H9 (cell line): ENCODE measurements around the gene KCNJ15. TPM values are rescaled to one million over a fixed set of nuclear protein-coding genes. Genes with fewer than 3 reads are reported as not detected.

Experiments used
- DNase-seq: peaks from one replicate; pipeline ENCODE4 v3.0.0-alpha.2; 2017
- H2AFZ ChIP-seq: one replicate; pipeline ENCODE4 v1.6.1; 2013; ENCODE audit warnings: mild to moderate bottlenecking, low read length, control low read depth, moderate library complexity
- H2AK5ac ChIP-seq: 2 replicates; pipeline ENCODE4 v1.6.1; 2013; ENCODE audit warnings: low read length, control low read depth, mixed read lengths; ENCODE audit not compliant: insufficient read length
- H2BK120ac ChIP-seq: one replicate; pipeline ENCODE4 v1.6.1; 2013; ENCODE audit warnings: low read depth, mild to moderate bottlenecking, low read length, control low read depth, inconsistent platforms; ENCODE audit not compliant: poor library complexity, severe bottlenecking
- H2BK12ac ChIP-seq: 2 replicates; pipeline ENCODE4 v1.6.1; 2013; ENCODE audit warnings: low read length, control low read depth, mixed read lengths, low read depth; ENCODE audit not compliant: insufficient read length
- H2BK15ac ChIP-seq: 2 replicates; pipeline ENCODE4 v1.6.1; 2013; ENCODE audit warnings: low read depth, low read length, control low read depth
- H2BK20ac ChIP-seq: one replicate; pipeline ENCODE4 v1.6.1; 2013; ENCODE audit warnings: low read depth, mild to moderate bottlenecking, low read length, control low read depth, inconsistent platforms; ENCODE audit not compliant: poor library complexity, severe bottlenecking
- H2BK5ac ChIP-seq: 2 replicates; pipeline ENCODE4 v1.6.1; 2013; ENCODE audit warnings: low read length, control low read depth, mixed read lengths; ENCODE audit not compliant: insufficient read length
- H3K14ac ChIP-seq: 2 replicates; pipeline ENCODE4 v1.6.1; 2013; ENCODE audit warnings: low read length, control low read depth; ENCODE audit not compliant: insufficient read depth
- H3K18ac ChIP-seq: 2 replicates; pipeline ENCODE4 v1.6.1; 2013; ENCODE audit warnings: low read depth, mild to moderate bottlenecking, mixed read lengths, low read length, control low read depth; ENCODE audit not compliant: insufficient read length
- H3K23ac ChIP-seq: 2 replicates; pipeline ENCODE4 v1.6.1; 2013; ENCODE audit warnings: low read length, control low read depth, mixed read lengths, low read depth; ENCODE audit not compliant: insufficient read length
- H3K23me2 ChIP-seq: 2 replicates; pipeline ENCODE4 v1.6.1; 2013; ENCODE audit warnings: low read depth, mild to moderate bottlenecking, mixed read lengths, low read length, control low read depth; ENCODE audit not compliant: insufficient read length, poor library complexity, severe bottlenecking
- H3K27ac ChIP-seq: 2 replicates; pipeline ENCODE4 v1.5.1; 2013; ENCODE audit warnings: low read length, control low read depth, mixed read lengths, low read depth; ENCODE audit not compliant: insufficient read length
- H3K27me3 ChIP-seq: 2 replicates; pipeline ENCODE4 v1.6.1; 2013; ENCODE audit warnings: low read length, control low read depth, inconsistent platforms; ENCODE audit not compliant: insufficient read depth
- H3K4ac ChIP-seq: 2 replicates; pipeline ENCODE4 v1.6.1; 2013; ENCODE audit warnings: low read depth, mild to moderate bottlenecking, control low read depth, inconsistent platforms, low read length, moderate library complexity
- H3K4me1 ChIP-seq: 2 replicates; pipeline ENCODE4 v1.6.1; 2013; ENCODE audit warnings: low read length, control low read depth, inconsistent platforms; ENCODE audit not compliant: insufficient read depth
- H3K4me2 ChIP-seq: 2 replicates; pipeline ENCODE4 v1.6.1; 2013; ENCODE audit warnings: low read length, control low read depth, mixed read lengths; ENCODE audit not compliant: insufficient read length, insufficient read depth
- H3K56ac ChIP-seq: 2 replicates; pipeline ENCODE4 v1.6.1; 2013; ENCODE audit warnings: low read depth, mild to moderate bottlenecking, mixed read lengths, low read length, control low read depth; ENCODE audit not compliant: insufficient read length
- H3K79me1 ChIP-seq: 2 replicates; pipeline ENCODE4 v1.6.1; 2013; ENCODE audit warnings: low read depth, mild to moderate bottlenecking, moderate library complexity, low read length, control low read depth, inconsistent platforms; ENCODE audit not compliant: insufficient read depth, poor library complexity, severe bottlenecking
- H3K79me2 ChIP-seq: 2 replicates; pipeline ENCODE4 v1.6.1; 2013; ENCODE audit warnings: low read length, control low read depth, inconsistent platforms; ENCODE audit not compliant: insufficient read depth
- H3K9ac ChIP-seq: 2 replicates; pipeline ENCODE4 v1.6.1; 2013; ENCODE audit warnings: low read length, control low read depth, mixed read lengths; ENCODE audit not compliant: insufficient read length; ENCODE audit errors: extremely low read depth
- H3K9me3 ChIP-seq: one replicate; pipeline ENCODE4 v1.6.1; 2013; ENCODE audit warnings: low read depth, low read length, inconsistent platforms; ENCODE audit not compliant: control insufficient read depth
- H3T11ph ChIP-seq: one replicate; pipeline ENCODE4 v1.6.1; 2013; ENCODE audit warnings: mild to moderate bottlenecking, low read length, control low read depth, inconsistent platforms
- H4K20me1 ChIP-seq: one replicate; pipeline ENCODE4 v1.6.1; 2013; ENCODE audit not compliant: control insufficient read depth, insufficient read length, insufficient read depth
- H4K5ac ChIP-seq: 2 replicates; pipeline ENCODE4 v1.6.1; 2013; ENCODE audit warnings: low read depth, mild to moderate bottlenecking, mixed read lengths, low read length, control low read depth; ENCODE audit not compliant: insufficient read length
- H4K8ac ChIP-seq: replicated peaks from 2 replicates; pipeline ENCODE4 v1.6.1; 2013; ENCODE audit warnings: low read length, control low read depth, mixed read lengths, low read depth; ENCODE audit not compliant: insufficient read length
- H4K91ac ChIP-seq: 2 replicates; pipeline ENCODE4 v1.6.1; 2013; ENCODE audit warnings: low read depth, mild to moderate bottlenecking, moderate library complexity, mixed read lengths, low read length, control low read depth; ENCODE audit not compliant: insufficient read length
- H3K27ac Mint-ChIP-seq, 3 experiments: 2 replicates in 2 of 3; 3 replicates in 1 of 3; pipeline ENCODE4 v1.8.0; 2020 to 2021; ENCODE audit warnings: mixed read lengths in 3 of 3, mild to moderate bottlenecking in 1 of 3, moderate library complexity in 1 of 3
- H3K27me3 Mint-ChIP-seq: 2 replicates; pipeline ENCODE4 v1.8.0; 2021; ENCODE audit warnings: low read depth, mild to moderate bottlenecking, moderate library complexity, mixed read lengths
- H3K36me3 Mint-ChIP-seq, 3 experiments: 2 replicates in 2 of 3; 3 replicates in 1 of 3; pipeline ENCODE4 v1.8.0; 2020 to 2021; ENCODE audit warnings: low read depth in 3 of 3, mixed read lengths in 3 of 3; ENCODE audit not compliant: insufficient read depth in 1 of 3
- H3K4me1 Mint-ChIP-seq, 2 experiments: 2 replicates each; pipeline ENCODE4 v1.8.0; 2020; ENCODE audit warnings: mixed read lengths in 2 of 2
- H3K4me3 Mint-ChIP-seq, 2 experiments: 2 replicates in 1 of 2; 3 replicates in 1 of 2; pipeline ENCODE4 v1.8.0; 2020 to 2021; ENCODE audit warnings: mild to moderate bottlenecking in 2 of 2, mixed read lengths in 2 of 2, moderate library complexity in 1 of 2
- H3K9me3 Mint-ChIP-seq, 2 experiments: 2 replicates in 1 of 2; 3 replicates in 1 of 2; pipeline ENCODE4 v1.8.0; 2020; ENCODE audit warnings: mild to moderate bottlenecking in 2 of 2, mixed read lengths in 2 of 2, moderate library complexity in 1 of 2
- WGBS: extraction: QIAGEN DNeasy Blood & Tissue Kit; methylation state at CpG from one replicate; pipeline ENCODE4 v1.1.7; 2013; ENCODE audit warnings: missing lambda C conversion rate, low lambda C conversion rate, mixed read lengths; ENCODE audit not compliant: insufficient read length; ENCODE audit errors: extremely low coverage; 5-methylcytosine and 5-hydroxymethylcytosine counted together
- total RNA-seq: library from RNA; stranded (reverse); gene quantifications from 2 replicates; pipeline ENCODE4 v1.2.1, GENCODE V29; 2021
- TF ChIP-seq, protein P1 (sequence below): fragments of 200-600 bp; sonication (generic); conservative IDR thresholded peaks from 3 replicates; pipeline ENCODE4 v1.8.0; 2021; ENCODE audit warnings: antibody characterized with exemption, mild to moderate bottlenecking

KCNJ15 gene
- total RNA-seq, 1 experiment from 2014 or later, result not detected

DNA sequence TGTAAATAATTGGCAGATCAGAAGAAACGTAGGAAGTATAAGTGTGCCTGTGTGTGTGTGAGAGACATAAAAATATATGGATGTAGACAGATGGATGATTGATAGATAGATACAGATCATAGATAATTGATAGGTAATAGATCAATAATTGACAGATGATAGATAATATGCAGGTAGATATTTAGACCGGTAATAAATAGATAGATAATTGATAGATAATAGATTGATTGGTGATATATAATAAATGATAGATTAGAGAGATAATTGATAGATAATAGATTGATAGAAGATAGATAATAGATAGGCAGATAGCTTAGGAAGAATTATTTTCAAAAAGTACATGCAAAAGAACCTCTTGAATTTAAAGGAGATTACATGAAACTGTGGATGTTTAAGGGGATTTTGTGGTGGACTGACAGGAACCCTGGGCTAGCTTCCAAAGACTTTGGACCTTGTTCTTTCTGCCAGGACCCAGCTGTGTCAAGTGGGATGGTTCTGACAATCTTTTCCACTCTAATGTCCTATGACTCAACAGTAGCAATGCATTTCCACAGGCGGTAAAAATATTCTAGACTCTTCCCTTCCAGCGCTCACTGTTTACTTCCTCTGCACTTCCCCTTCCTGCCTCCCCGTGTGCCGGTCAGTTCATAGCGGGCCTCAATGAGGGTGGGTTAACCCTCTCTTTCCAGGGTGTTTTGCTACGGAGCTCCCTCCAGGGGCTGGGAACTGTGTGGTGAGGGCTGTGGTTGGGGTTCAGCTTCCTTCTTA, 39.4 kb downstream of the KCNJ15 start:
- no peak overlapping the region for H2AFZ ChIP-seq
- no peak overlapping the region for H3K18ac ChIP-seq
- no peak overlapping the region for H3K27ac ChIP-seq
- no peak overlapping the region for H2BK120ac ChIP-seq
- no peak overlapping the region for H3K23ac ChIP-seq
- no peak overlapping the region for H2AK5ac ChIP-seq
- H4K20me1 ChIP-seq, result no peaks in the 10 kb centered on the region
- H3K4me2 ChIP-seq, result no peak overlapping the region
- no peak overlapping the region for H3K14ac ChIP-seq
- H4K91ac ChIP-seq, result no peak overlapping the region
- Mint-ChIP-seq H3K4me3 (no peak overlapping the region), H3K9me3 (no peaks in the 10 kb centered on the region), H3K36me3 (no peaks in the 10 kb centered on the region), H3K27ac (no peak overlapping the region), H3K27me3 (no peaks in the 10 kb centered on the region; the same call in none of the 2 replicates), H3K4me1 (peaks cover 18% of the 10 kb centered on the region in 2 experiments)
- no peak overlapping the region for H4K5ac ChIP-seq
- H3K27me3 ChIP-seq, result no peaks in the 10 kb centered on the region; the same call in 1 of the 2 replicates
- no peaks in the 10 kb centered on the region for H3K79me2 ChIP-seq
- no peak overlapping the region for H2BK15ac ChIP-seq
- no peak for DNase-seq
- TF ChIP-seq, protein P1, sequence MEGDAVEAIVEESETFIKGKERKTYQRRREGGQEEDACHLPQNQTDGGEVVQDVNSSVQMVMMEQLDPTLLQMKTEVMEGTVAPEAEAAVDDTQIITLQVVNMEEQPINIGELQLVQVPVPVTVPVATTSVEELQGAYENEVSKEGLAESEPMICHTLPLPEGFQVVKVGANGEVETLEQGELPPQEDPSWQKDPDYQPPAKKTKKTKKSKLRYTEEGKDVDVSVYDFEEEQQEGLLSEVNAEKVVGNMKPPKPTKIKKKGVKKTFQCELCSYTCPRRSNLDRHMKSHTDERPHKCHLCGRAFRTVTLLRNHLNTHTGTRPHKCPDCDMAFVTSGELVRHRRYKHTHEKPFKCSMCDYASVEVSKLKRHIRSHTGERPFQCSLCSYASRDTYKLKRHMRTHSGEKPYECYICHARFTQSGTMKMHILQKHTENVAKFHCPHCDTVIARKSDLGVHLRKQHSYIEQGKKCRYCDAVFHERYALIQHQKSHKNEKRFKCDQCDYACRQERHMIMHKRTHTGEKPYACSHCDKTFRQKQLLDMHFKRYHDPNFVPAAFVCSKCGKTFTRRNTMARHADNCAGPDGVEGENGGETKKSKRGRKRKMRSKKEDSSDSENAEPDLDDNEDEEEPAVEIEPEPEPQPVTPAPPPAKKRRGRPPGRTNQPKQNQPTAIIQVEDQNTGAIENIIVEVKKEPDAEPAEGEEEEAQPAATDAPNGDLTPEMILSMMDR, result no peak
- no peak overlapping the region for H2BK20ac ChIP-seq
- H3K9me3 ChIP-seq, result no peaks in the 10 kb centered on the region
- no peak overlapping the region for H3K9ac ChIP-seq
- H3K56ac ChIP-seq, result no peak overlapping the region
- no peak overlapping the region for H3K4ac ChIP-seq
- WGBS, result 100% methylated on average over 1 of the region's 8 CpGs
- H3K4me1 ChIP-seq, result no peaks in the 10 kb centered on the region; the same call in 1 of the 2 replicates
- no peaks in the 10 kb centered on the region for H3K79me1 ChIP-seq
- H2BK12ac ChIP-seq, result no peak overlapping the region
- H4K8ac ChIP-seq, result no peak overlapping the region
- no peaks in the 10 kb centered on the region for H3K23me2 ChIP-seq
- H3T11ph ChIP-seq, result no peak overlapping the region
- H2BK5ac ChIP-seq, result no peak overlapping the region
